HG03432 (cell line): ENCODE data around the gene NRCAM.
A peak's percentile ranks its signal among the peaks of the same experiment; 100 is the strongest.

ENCODE experiments used
- ATAC-seq: cut with Tn5 transposase; IDR thresholded peaks from one replicate; pipeline ENCODE4 v1.9.1; 2021; ENCODE audit warnings: mild to moderate bottlenecking, moderate library complexity; ENCODE audit not compliant: unreplicated experiment

NRCAM gene

DNA sequence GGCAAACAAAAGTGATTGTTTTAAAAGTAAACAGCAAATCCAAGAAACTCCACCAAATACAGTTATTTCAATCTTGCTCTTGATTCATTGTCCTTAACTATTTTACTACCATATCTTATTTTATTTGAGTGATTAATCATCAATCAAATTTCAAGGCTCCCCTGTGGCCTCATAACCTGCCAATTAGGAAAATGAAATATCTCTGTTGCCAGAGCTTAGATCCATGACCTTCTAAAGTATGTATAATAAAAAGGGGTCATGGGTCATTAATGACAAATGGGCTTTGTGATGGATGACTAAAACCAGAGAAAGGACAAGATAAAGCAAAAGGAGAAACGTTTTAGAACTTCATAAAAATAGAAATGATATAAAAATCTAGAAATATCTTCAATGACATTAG lies 28.5 kb downstream of the NRCAM start:
- ATAC-seq: no peak

GRCh38 chr7:108425714-108426275 lies 30.4 kb downstream of the NRCAM start:
- ATAC-seq: no peak

DNA sequence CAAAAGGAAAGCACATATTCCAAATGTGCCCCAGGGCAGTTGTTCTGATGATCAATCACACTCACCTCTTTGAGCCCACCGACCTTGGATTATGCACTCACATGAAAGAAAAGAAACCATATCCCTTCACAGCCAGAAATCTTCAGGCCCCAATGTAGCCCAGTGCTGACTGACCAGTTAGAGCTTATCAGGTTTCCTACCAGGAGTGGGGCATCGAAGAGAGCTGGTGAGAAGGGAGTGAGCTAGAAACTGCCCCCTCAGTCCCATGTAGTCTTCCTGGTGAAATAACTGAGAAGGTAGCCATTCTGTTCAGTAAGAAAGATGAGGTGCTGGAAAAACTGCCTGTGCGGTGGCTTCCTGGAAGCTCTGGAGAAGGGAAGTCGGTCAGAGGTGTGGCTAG lies 32.2 kb downstream of the NRCAM start:
- no peak for ATAC-seq

DNA sequence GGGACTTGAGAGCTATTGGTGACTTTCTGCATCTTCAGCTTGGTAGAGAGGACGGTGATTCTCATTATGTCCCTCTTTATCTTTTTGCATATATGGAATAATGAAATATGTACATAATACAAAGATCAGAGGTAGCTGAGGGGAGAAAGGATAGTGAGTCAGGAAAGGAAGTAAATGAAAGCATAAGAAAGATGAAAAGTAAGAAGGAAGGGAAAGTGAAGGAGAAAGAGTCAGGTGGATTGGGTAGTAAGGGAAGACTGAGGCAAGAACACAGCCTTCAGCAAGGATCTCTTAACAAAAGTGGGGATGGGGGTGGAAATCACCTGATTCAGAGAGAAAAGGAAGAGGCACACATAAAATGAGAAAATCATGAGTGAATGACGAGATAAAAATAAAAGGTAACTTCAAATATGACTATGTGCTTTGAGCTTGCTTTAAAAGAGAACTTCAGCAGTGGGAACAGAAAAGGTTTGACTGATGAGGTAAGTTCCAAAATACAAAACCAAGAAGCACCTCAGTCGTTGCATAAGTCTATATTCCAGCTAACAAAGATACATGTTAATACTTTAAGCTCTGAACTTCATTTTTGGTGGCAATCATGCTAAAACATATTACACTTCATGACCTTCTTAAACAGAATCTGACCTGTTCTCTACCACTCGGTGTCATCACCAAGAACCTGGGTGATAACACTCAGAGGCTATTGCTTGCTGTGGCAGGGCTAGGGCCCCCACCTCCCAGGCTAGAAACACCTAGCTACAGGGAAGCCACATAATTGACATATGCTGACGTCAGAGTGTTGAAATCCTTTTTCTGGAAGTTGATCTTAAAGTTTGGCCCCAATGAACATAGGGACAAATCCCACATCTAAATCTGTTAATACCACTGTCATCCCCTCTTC lies 32.9 kb downstream of the NRCAM start:
- ATAC-seq: no peak

GRCh38 chr7:108421720-108422331 lies 34.4 kb downstream of the NRCAM start:
- ATAC-seq: no peak

DNA sequence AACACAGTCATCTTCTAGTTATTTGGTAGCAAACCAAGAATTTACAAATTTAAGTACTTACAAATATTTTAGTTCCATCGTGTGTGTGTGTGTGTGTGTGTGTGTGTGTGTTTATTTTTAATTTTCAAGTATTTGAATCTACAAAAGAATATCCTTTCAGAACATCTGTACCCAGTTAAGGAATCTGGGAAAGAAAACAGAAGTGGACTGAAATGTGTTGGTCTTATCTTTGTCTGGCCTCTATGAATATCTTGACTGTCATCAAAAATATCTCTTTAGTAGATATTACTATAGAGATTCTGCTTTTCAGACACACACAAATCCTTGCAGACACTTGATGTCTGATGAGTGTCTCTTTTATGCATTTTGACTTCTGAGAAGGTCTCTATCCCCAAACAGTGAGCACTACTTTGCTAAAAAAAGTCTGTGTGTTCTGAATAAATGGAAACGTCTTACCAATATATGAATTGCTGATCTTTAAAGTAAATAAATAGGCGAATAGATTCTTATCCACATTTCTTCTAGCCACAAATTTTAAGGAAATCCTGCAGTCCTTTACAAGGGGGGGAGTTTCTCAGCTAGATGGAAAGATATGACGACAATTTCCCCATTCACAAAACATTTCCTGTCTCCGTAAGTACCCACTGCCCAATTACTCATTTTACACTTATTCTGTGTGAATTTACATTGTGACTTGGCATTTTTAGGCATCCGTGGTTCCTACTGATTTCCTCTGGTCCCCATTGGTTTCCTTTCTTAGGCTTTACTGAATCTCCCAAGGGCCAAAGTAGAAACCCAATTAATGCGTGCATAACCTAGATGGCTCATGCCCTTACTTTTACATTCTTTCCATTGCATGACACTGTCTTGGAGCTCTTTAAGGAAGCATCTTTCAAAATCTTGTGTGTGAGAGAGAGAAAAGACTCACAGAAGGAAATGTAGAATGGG lies 36.0 kb downstream of the NRCAM start:
- ATAC-seq: no peak

DNA sequence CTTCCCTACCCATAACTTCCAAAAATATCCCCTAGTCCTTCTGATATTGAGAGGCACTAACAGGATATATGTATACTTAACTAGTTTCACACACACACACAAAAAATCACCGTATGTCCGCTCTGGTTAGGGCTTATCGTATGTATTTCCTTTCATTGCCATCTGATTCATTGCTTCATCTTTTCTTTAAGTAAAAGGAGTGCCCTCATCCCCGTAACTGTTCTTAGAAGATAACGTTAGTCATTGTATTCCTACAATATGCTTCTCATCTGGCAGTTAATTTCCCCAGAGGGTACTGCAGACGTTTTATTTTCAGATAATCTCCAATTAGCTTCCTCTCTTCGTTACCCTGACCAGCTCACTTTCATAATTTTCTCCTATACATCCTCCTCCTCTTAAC lies 37.3 kb downstream of the NRCAM start:
- ATAC-seq: no peak

DNA sequence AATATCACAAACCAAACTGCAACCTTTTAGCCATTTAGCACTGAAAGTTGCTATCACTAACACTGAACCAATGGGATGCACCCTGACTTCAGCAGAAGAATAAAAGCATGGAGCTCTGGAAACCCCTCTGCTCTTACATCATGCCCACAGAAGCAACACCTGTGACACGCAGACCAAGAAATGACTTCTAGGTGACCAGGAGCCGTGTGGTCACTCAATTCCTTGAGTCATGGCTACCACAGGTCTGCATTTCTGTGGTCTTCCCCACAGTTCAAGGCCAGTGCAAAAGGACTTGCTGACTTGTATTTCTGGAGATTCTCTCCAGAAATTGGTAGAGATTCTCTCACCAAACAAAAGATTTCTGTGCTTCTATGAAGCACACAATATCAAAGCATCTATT lies 38.3 kb downstream of the NRCAM start:
- no peak for ATAC-seq

DNA sequence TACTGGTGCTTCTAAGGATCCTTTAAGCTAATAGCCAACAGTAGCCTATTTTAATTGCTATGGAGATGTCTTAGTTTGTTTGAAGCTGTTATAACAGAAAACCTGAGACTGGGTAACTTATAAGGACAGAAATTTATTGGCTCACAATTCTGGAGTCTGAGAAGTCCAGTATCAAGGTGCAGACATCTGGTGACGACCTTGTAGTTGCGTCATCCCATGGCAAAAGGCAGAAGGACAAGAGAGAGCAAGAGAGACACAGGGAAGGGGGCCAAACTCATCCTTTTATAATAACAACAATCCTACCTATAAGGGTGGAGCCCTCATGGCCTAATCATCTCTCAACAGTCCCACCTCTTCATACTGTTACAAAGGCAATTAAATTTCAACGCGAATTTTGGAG lies 39.1 kb downstream of the NRCAM start:
- no peak for ATAC-seq

GRCh38 chr7:108415821-108416536 lies 40.3 kb downstream of the NRCAM start:
- peak; percentile 90 for ATAC-seq

DNA sequence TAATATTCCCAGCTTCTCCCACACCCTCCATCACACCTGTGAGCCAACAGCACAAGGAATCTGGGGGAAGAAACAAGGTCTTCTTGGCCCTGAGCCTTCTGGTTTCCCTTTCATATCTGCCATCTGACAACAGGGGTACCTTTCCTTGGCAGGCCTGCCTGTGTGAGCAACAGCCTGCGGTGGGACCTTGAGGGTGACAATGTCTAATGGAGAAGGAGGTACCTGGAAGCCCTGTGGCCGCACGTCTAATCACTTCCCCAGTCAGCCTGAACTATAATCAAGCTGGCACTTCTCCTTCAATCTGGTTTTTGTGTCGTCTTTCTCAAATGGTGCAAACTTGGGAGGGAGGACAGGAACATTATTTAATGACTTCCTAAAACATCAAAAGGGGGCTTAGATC lies 41.2 kb downstream of the NRCAM start:
- ATAC-seq: no peak

DNA sequence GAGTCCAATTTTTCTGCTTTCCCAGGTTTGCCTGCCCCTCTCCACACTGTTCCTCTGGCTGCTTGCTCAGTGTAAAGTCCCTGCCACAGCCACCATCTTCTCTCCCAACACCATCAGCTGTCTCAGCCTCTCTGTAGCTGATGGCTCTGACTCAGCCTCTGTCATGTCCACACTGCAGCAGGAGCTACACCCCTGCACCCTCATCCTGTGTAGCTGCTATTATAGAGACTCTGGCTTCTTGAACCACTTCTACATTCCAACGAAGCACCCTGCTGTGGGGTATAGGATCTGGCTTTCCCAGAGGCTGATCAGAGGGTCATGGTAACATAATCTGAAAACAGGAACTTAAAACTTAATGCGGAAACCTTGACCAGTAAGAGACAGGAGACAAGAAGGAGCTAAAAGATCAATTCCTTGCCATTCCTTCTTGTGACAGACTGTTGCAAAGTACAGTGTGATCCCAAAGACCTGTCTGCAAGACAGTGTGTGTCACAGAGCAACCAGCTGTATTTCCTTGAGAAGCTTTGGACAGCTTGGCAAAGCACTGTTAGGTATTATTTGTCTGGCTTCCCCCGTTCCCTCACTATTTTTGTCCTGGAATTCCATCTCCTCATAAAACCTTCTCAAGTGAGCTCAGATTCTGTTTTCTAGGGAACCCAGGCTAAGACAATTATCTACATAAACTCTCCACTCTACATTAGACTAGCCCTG lies 42.3 kb downstream of the NRCAM start:
- ATAC-seq: no peak

DNA sequence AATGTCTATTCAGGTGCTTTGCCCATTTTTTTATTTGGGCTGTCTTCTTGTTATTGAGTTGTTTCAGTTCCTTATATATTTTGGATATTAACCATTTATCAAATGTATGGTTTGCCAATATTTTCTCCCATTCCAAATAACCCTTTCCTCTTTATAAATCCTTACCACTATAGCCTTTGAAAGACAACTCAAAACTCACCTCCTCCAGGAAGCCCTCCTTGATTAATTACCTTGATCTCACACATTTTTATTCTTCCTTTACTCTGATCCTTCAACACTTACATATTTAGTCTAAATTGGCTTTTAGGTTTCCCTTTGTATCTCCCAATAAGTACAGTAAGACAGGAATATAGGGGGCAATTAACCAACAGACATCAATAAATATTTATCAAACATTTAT lies 42.9 kb downstream of the NRCAM start:
- ATAC-seq: no peak

- no peak for ATAC-seq
Measured at GRCh38 chr7:108409146-108409545, 47.1 kb downstream of the NRCAM start.

GRCh38 chr7:108408296-108408991 lies 47.8 kb downstream of the NRCAM start:
- no peak for ATAC-seq

DNA sequence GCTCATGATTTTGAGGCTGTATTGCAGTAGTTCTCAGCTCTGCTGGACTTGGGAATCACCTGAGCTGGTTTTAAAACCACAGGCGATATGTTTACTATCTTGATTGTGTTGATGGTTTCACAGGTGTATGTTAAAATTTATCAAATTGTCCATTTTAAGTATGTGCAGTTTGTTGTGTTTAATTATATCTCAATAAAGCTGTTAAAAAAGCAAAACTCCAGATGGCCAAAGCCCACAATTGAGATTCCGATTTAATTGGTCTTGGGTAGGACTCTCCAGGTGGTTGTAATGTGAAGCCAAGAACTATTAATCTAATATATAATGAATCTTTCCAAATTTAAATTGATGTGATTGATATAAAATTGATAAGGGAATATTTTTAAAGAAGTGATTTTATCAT lies 48.6 kb downstream of the NRCAM start:
- ATAC-seq: no peak

GRCh38 chr7:108406222-108406890 lies 49.9 kb downstream of the NRCAM start:
- ATAC-seq: no peak

DNA sequence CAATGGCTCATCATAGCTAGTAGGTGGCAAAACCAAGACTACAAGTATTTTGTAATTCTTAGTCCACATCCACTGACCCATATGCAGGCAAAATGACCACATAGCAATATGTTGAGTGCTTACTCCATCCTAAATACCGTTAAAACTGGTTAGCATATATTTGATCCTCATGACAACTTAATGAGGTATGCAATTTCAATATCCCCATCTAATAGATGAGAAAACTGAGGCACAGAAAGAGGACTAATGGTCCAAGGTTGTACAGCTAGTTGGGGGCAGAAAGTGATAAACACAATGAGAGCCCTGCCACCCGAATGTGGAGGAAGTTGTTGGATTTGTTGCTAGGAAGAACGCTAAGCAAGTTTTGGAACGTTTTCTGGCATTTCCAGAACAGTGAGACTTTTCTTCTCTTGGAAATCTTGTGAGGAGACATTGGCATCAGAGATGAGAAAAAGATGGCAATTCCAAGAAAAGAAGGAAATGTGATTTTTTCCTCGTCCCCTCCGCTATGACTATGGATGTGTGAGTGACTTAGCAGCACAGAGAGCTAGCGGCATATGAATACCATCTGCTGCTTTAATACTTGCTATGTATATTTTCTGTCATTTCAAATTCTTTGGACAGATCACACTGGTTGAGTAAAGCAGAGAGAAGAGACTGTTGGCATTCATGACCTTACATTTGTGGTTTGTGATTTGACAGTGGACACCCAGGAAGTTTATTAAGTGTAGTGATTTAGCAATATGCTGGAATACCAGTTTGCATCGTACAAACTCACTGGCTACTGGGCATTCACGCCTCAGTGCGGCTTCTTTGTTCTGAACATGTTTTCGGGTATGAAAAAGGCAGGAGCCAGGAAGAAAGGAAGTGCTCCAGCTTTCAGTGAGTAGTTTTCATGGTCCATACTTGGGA lies 51.5 kb downstream of the NRCAM start:
- ATAC-seq: no peak
